Natural killer cell (primary cell): Measurements from ENCODE around the gene ACY1. TPM values are rescaled to one million over a fixed set of nuclear protein-coding genes. Genes with fewer than 3 reads are reported as not detected.

Experiments used
- ATAC-seq, 3 donors: fragments of 150-1000 bp in 2 of 3; fragments of 200-7000 bp in 1 of 3; cut with Tn5 transposase; 1 replicate in 1 of 3; 2 replicates in 2 of 3; pipeline ENCODE4 v1.10.0; 2021; ENCODE audit warnings: mild to moderate bottlenecking in 2 of 3, moderate library complexity in 2 of 3
- DNase-seq, 2 donors: peaks; one replicate each; pipeline versions ENCODE4 v3.0.0 to v3.0.0-alpha.2; 2013 to 2021; ENCODE audit warnings: mixed read lengths in 1 of 2
- H3K27ac ChIP-seq: one replicate; pipeline ENCODE4 v1.5.1; 2013; ENCODE audit warnings: mild to moderate bottlenecking, low read length
- H3K27me3 ChIP-seq: one replicate; pipeline ENCODE4 v1.6.1; 2013; ENCODE audit warnings: low read length; ENCODE audit not compliant: control insufficient read depth, insufficient read depth
- H3K36me3 ChIP-seq: one replicate; pipeline ENCODE4 v1.6.1; 2013; ENCODE audit warnings: low read length; ENCODE audit not compliant: control insufficient read depth, insufficient read depth
- H3K4me1 ChIP-seq: one replicate; pipeline ENCODE4 v1.6.1; 2013; ENCODE audit warnings: low read length; ENCODE audit not compliant: control insufficient read depth, insufficient read depth
- H3K4me3 ChIP-seq: one replicate; pipeline ENCODE4 v1.5.1; 2013; ENCODE audit warnings: low read length
- H3K9me3 ChIP-seq: one replicate; pipeline ENCODE4 v1.6.1; 2013; ENCODE audit warnings: low read length; ENCODE audit not compliant: control insufficient read depth, insufficient read depth
- H3K27ac Mint-ChIP-seq, 2 donors: one replicate each; pipeline ENCODE4 v1.8.0; 2022; ENCODE audit warnings: mild to moderate bottlenecking in 2 of 2, mixed read lengths in 2 of 2, moderate library complexity in 1 of 2
- H3K27me3 Mint-ChIP-seq, 2 donors: one replicate each; pipeline ENCODE4 v1.8.0; 2022; ENCODE audit warnings: low read depth in 2 of 2, mixed read lengths in 2 of 2
- H3K36me3 Mint-ChIP-seq: one replicate; pipeline ENCODE4 v1.8.0; 2022; ENCODE audit warnings: mixed read lengths
- H3K4me1 Mint-ChIP-seq, 2 donors: one replicate each; pipeline ENCODE4 v1.8.0; 2022; ENCODE audit warnings: mixed read lengths in 2 of 2
- H3K4me3 Mint-ChIP-seq: one replicate; pipeline ENCODE4 v1.8.0; 2022; ENCODE audit warnings: mild to moderate bottlenecking, moderate library complexity, mixed read lengths
- H3K9me3 Mint-ChIP-seq, 2 donors: one replicate each; pipeline ENCODE4 v1.8.0; 2022; ENCODE audit warnings: mixed read lengths in 2 of 2
- WGBS: methylation state at CpG from one replicate; pipeline ENCODE4 v1.1.7; 2013; ENCODE audit warnings: missing lambda C conversion rate; ENCODE audit not compliant: insufficient coverage; 5-methylcytosine and 5-hydroxymethylcytosine counted together
- intact Hi-C: fragments of 100-400 bp; cut with micrococcal nuclease; formaldehyde crosslinking; loops from one replicate; pipeline ENCODE4 v1.14.2; 2022
- total RNA-seq, 4 donors: library from RNA; stranded (reverse); fragments of 120-200 nt in 1 of 4; gene quantifications; one replicate each; pipeline versions ENCODE4 v1.2.3 to v1.2.4, GENCODE V29; 2013 to 2022
- TF ChIP-seq, protein P1 (sequence below): fragments of 200-600 bp; IDR thresholded peaks from one replicate; pipeline ENCODE4 v1.8.0; 2022; ENCODE audit warnings: antibody characterized with exemption

ACY1 gene
- total RNA-seq, 3 donors from 2014 or later (not counting 1 experiment from before 2014, with no cell fraction given), result 8.4 to 19.5 (median 13.8) TPM

- peaks cover 32% of the 10 kb centered on the region for H3K4me1 ChIP-seq
- TF ChIP-seq, protein P1, sequence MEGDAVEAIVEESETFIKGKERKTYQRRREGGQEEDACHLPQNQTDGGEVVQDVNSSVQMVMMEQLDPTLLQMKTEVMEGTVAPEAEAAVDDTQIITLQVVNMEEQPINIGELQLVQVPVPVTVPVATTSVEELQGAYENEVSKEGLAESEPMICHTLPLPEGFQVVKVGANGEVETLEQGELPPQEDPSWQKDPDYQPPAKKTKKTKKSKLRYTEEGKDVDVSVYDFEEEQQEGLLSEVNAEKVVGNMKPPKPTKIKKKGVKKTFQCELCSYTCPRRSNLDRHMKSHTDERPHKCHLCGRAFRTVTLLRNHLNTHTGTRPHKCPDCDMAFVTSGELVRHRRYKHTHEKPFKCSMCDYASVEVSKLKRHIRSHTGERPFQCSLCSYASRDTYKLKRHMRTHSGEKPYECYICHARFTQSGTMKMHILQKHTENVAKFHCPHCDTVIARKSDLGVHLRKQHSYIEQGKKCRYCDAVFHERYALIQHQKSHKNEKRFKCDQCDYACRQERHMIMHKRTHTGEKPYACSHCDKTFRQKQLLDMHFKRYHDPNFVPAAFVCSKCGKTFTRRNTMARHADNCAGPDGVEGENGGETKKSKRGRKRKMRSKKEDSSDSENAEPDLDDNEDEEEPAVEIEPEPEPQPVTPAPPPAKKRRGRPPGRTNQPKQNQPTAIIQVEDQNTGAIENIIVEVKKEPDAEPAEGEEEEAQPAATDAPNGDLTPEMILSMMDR, result peak; percentile 97
- DNase-seq, result peak; percentile 98 to 100
- H3K27ac ChIP-seq, result peak within 1 kb of the TSS; percentile 87
- H3K36me3 ChIP-seq, result peaks cover 16% of the 10 kb centered on the region
- Mint-ChIP-seq H3K9me3 (no peaks in the 10 kb centered on the region), H3K27ac (peak within 1 kb of the TSS; percentile 79 to 88), H3K36me3 (no peaks in the 10 kb centered on the region), H3K4me1 (peaks cover 22 to 51% of the 10 kb centered on the region in 2 donors), H3K27me3 (no peaks in the 10 kb centered on the region), H3K4me3 (peak within 1 kb of the TSS; percentile 97)
- intact Hi-C loops, result loop anchor here (1.0 to 5.0 kb wide), 7 partner anchors 32 to 275 kb away; partner anchors contain the start of genes ABHD14B, DUSP7, POC1A and RPL29
- no peaks in the 10 kb centered on the region for H3K27me3 ChIP-seq
- 2% methylated on average over 67 of the region's 67 CpGs for WGBS
- ATAC-seq, result peak; percentile 91 to 98 (median 92)
- H3K4me3 ChIP-seq, result peak within 1 kb of the TSS; percentile 77
- no peaks in the 10 kb centered on the region for H3K9me3 ChIP-seq
Observed at GRCh38 chr3:51941798-51942602, 41.3 kb upstream of the ACY1 start, which contains the start of the genes PARP3 and RRP9. Gene PARP3, plus strand, starts transcription at chr3:51942363. Its CDS starts 993 bp downstream, at chr3:51943356. Gene RRP9, minus strand, starts transcription at chr3:51941904. Its CDS starts 37 bp downstream, at chr3:51941867.

GRCh38 chr3:51942603-51943450 is 40.5 kb upstream of the ACY1 start:
- peaks cover 22 to 51% of the 10 kb centered on the region in 2 donors for H3K4me1 Mint-ChIP-seq
- H3K4me1 ChIP-seq, result peaks cover 32% of the 10 kb centered on the region
- H3K27me3 ChIP-seq, result no peaks in the 10 kb centered on the region
- ATAC-seq (no peak), DNase-seq (peak; percentile 33 to 69)
- H3K36me3 Mint-ChIP-seq, result no peaks in the 10 kb centered on the region
- H3K4me3 ChIP-seq, result peak overlapping the region; percentile 77
- peak overlapping the region; percentile 79 to 88 for H3K27ac Mint-ChIP-seq
- TF ChIP-seq, protein P1, result no peak
- no peaks in the 10 kb centered on the region for H3K9me3 Mint-ChIP-seq
- no peaks in the 10 kb centered on the region for H3K27me3 Mint-ChIP-seq
- H3K9me3 ChIP-seq, result no peaks in the 10 kb centered on the region
- H3K27ac ChIP-seq, result peak overlapping the region; percentile 87
- 53% methylated on average over 17 of the region's 17 CpGs for WGBS
- peaks cover 8% of the 10 kb centered on the region for H3K36me3 ChIP-seq
- intact Hi-C loops, result loop anchor here (1.0 to 5.0 kb wide), 7 partner anchors 31 to 276 kb away; partner anchors contain the start of genes ABHD14B, DUSP7, POC1A and RPL29
- peak overlapping the region; percentile 97 for H3K4me3 Mint-ChIP-seq

- Mint-ChIP-seq H3K36me3 (no peaks in the 10 kb centered on the region), H3K9me3 (no peaks in the 10 kb centered on the region), H3K27ac (peak overlapping the region in 1 of 2 donors; percentile 88), H3K27me3 (no peaks in the 10 kb centered on the region), H3K4me3 (peak overlapping the region; percentile 31), H3K4me1 (peaks cover 22 to 45% of the 10 kb centered on the region in 2 donors)
- Histone ChIP-seq H3K27me3 (no peaks in the 10 kb centered on the region), H3K4me1 (peaks cover 32% of the 10 kb centered on the region), H3K9me3 (no peaks in the 10 kb centered on the region), H3K4me3 (no peak overlapping the region), H3K27ac (no peak overlapping the region), H3K36me3 (peaks cover 2% of the 10 kb centered on the region)
- TF ChIP-seq, protein P1, result no peak
- intact Hi-C loops, result loop anchor here (2.0 to 5.0 kb wide), 3 partner anchors 113 to 276 kb away; partner anchors contain the start of genes DUSP7 and POC1A
- 98% methylated on average over 21 of the region's 21 CpGs for WGBS
- ATAC-seq (no peak), DNase-seq (no peak)
Observed at GRCh38 chr3:51943451-51944391, 39.6 kb upstream of the ACY1 start.
